ENCODE data around the gene ABHD6. TPM values are rescaled to one million over a fixed set of nuclear protein-coding genes. Genes with fewer than 3 reads are reported as not detected.
A peak's percentile ranks its signal among the peaks of the same experiment; 100 is the strongest.

Gene ABHD6
- total and polyA plus RNA-seq, 9 of the 15 experiments (the other 6 are each of a cell fraction or from before 2014, with no cell fraction given) = 0.53 to 3.6 (median 2.5) TPM

DNA sequence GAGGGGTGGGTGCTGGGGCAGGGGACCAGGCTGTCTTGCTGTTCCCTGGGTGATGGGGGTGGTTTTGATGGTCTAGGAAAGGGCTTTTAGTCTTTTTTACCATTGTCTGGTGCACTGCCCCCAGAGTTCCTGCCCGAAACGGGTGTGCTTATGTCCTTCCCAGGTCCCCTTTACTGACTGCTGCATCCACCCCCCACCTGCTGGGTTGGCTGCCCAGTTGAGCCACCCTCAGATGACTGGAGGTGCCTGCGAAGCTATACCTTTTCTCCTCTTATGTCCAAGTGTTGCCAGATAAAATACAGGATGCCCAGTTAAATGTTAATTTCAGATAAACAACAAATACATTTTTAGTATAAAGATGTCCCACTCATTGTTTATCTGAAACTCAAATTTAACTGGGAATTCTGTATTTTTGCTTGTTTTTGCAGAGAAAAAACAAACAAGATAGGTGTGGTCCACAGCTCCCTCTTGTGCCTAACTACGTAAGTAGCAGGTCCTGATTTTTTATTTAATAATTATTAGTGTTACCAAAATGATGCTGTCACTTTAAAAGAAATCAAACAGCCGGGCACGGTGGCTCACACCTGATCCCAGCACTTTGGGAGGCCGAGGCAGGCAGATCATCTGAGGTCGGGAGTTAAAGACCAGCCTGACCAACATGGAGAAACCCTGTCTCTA, 62.4 kb downstream of the ABHD6 start (continued):
- TF ChIP-seq, protein P1, sequence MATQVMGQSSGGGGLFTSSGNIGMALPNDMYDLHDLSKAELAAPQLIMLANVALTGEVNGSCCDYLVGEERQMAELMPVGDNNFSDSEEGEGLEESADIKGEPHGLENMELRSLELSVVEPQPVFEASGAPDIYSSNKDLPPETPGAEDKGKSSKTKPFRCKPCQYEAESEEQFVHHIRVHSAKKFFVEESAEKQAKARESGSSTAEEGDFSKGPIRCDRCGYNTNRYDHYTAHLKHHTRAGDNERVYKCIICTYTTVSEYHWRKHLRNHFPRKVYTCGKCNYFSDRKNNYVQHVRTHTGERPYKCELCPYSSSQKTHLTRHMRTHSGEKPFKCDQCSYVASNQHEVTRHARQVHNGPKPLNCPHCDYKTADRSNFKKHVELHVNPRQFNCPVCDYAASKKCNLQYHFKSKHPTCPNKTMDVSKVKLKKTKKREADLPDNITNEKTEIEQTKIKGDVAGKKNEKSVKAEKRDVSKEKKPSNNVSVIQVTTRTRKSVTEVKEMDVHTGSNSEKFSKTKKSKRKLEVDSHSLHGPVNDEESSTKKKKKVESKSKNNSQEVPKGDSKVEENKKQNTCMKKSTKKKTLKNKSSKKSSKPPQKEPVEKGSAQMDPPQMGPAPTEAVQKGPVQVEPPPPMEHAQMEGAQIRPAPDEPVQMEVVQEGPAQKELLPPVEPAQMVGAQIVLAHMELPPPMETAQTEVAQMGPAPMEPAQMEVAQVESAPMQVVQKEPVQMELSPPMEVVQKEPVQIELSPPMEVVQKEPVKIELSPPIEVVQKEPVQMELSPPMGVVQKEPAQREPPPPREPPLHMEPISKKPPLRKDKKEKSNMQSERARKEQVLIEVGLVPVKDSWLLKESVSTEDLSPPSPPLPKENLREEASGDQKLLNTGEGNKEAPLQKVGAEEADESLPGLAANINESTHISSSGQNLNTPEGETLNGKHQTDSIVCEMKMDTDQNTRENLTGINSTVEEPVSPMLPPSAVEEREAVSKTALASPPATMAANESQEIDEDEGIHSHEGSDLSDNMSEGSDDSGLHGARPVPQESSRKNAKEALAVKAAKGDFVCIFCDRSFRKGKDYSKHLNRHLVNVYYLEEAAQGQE (IDR thresholded peaks at IDR 0.05; ENCODE audit: borderline replicate concordance) = peak; percentile 61; the same call in 1 of the 2 replicates
- TF ChIP-seq, protein P1 (CRISPR knock-in tag; IDR thresholded peaks at IDR 0.05; ENCODE audit: low read depth) = no peak
- TF ChIP-seq, protein P2, sequence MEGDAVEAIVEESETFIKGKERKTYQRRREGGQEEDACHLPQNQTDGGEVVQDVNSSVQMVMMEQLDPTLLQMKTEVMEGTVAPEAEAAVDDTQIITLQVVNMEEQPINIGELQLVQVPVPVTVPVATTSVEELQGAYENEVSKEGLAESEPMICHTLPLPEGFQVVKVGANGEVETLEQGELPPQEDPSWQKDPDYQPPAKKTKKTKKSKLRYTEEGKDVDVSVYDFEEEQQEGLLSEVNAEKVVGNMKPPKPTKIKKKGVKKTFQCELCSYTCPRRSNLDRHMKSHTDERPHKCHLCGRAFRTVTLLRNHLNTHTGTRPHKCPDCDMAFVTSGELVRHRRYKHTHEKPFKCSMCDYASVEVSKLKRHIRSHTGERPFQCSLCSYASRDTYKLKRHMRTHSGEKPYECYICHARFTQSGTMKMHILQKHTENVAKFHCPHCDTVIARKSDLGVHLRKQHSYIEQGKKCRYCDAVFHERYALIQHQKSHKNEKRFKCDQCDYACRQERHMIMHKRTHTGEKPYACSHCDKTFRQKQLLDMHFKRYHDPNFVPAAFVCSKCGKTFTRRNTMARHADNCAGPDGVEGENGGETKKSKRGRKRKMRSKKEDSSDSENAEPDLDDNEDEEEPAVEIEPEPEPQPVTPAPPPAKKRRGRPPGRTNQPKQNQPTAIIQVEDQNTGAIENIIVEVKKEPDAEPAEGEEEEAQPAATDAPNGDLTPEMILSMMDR (IDR thresholded peaks at IDR 0.05 in 2 of 3, conservative IDR thresholded peaks at IDR 0.05 in 1 of 3; ENCODE audit: insufficient read depth in 2 of 3, low read depth in 1 of 3, low read length in 3 of 3) = peak; percentile 14 to 48 (median 15); a peak in 3 of 6 replicates
- TF ChIP-seq, protein P3, sequence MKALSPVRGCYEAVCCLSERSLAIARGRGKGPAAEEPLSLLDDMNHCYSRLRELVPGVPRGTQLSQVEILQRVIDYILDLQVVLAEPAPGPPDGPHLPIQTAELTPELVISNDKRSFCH (CRISPR knock-in tag; IDR thresholded peaks at IDR 0.05) = no peak
- TF ChIP-seq, protein P3 (tag; IDR thresholded peaks at IDR 0.05) = no peak

Measured in K562 (cell line).